GM12865 (cell line): ENCODE results near the gene ALPL.

Experiments used
- DNase-seq: peaks from one replicate; pipeline ENCODE4 v3.0.0; 2010; ENCODE audit warnings: low read depth
- H3K4me3 ChIP-seq: 2 replicates; pipeline ENCODE4 v1.5.1; 2011; ENCODE audit warnings: mild to moderate bottlenecking, low read depth, low read length, control low read depth
- TF ChIP-seq, protein P1 (sequence below): IDR thresholded peaks from 2 replicates; pipeline ENCODE4 v1.5.1; 2011; ENCODE audit warnings: low read length, control low read depth, low read depth, inconsistent platforms; ENCODE audit not compliant: insufficient read depth; ENCODE audit errors: missing control alignments

The ALPL gene

DNA sequence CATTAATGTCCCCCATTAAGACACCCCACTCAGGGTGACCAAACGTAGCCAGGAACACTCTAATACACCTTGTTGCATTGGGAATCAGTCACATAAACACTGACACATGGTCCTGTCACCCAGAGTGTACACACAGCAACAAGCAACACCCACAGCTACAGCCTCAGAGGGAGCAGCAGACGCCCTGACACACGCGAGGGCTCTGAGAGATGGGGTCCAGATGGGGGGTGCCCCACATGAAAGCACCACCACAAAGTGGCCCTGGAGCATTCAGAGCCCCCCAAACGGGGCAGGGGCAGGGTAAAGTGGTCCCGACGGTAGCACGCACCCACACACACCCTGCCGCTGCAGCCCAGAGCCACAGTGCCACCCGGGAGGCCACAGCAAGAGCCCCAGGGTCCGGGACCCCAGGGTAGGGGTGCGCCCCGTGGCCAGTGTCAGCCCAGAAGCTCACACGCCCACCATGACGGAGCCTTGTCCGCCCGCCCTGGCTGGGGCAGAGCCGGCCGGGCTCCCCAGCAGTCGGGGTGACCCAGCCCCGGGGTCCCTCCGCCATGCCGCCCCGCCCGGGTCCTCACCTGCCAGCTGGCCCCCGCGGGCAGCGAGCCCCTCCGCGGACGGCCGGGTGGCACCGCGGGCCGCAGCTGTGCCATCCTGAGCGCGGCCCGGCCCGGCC is 112.7 kb downstream of the ALPL start:
- DNase-seq, result no peak
- TF ChIP-seq, protein P1, sequence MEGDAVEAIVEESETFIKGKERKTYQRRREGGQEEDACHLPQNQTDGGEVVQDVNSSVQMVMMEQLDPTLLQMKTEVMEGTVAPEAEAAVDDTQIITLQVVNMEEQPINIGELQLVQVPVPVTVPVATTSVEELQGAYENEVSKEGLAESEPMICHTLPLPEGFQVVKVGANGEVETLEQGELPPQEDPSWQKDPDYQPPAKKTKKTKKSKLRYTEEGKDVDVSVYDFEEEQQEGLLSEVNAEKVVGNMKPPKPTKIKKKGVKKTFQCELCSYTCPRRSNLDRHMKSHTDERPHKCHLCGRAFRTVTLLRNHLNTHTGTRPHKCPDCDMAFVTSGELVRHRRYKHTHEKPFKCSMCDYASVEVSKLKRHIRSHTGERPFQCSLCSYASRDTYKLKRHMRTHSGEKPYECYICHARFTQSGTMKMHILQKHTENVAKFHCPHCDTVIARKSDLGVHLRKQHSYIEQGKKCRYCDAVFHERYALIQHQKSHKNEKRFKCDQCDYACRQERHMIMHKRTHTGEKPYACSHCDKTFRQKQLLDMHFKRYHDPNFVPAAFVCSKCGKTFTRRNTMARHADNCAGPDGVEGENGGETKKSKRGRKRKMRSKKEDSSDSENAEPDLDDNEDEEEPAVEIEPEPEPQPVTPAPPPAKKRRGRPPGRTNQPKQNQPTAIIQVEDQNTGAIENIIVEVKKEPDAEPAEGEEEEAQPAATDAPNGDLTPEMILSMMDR, result no peak
- no peak overlapping the region for H3K4me3 ChIP-seq

DNA sequence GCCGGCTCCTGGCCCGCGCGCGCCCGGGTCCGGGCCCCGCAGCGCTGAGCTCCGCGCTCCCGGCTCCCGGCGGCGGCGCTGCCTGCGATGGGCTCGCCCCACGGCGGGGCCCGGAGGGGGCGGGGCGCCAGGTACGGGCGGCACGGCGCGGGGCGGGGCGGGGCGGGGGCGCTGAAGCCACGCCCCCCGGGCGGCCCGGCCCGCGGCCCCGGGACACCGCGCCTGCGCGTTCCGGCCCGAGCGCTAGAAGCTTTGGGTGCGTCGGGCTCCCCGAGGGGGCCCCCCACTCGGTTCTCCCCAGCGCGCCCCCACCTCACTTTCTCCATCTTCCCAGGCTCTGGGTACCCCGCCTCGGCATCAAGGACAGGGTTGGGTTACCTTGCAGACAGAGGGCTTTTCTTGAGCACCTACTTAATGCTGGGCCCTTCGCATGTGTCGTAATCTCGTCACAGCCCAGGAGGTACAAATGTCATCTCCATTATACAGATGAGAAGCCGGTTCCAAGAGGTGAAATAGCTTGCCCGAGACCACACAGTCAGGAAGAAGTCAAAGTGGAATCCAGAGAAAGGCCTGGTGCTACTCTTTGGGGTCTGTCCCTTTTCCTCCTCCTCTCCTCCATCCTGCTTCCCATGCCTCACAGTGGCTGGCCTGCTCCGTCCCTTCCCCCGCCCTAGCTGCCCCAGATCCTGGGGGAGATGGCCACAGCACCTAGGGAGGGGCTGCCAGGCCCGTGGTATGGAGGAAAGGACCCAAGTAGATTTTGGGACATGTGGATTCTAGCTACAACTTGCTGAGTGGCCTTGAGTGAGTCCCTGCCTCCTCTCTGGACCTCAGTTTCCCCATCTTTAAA is 113.5 kb downstream of the ALPL start:
- DNase-seq, result no peak
- no peak overlapping the region for H3K4me3 ChIP-seq
- TF ChIP-seq, protein P1, result no peak

DNA sequence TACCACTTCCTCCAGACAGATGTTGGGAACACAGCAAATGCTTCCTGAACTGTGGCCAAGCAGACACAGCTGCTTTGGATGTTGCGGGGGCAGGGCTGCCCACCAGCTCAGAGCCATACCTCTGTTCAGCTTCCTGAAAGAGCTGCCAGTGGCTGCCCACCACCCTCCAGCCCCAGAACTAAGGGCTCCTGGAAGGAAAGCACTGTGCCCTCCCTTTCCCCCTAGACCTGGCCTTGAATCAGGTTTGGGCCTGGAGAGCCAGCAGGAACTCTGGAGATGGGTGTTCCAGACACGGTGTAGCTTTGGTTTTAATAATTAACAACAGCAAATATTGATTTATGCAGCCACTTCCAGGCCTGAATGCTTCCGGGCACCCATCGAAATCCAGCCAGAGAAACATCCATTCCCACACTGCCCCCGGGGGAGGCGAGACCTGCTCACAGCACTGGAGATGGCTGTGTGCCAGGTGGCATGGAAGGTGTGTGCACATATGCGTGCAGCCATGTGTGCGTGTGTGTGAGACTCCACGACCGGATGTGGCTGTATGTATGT is 114.3 kb downstream of the ALPL start:
- DNase-seq, result peak; percentile 40
- no peak overlapping the region for H3K4me3 ChIP-seq
- TF ChIP-seq, protein P1, result no peak

DNA sequence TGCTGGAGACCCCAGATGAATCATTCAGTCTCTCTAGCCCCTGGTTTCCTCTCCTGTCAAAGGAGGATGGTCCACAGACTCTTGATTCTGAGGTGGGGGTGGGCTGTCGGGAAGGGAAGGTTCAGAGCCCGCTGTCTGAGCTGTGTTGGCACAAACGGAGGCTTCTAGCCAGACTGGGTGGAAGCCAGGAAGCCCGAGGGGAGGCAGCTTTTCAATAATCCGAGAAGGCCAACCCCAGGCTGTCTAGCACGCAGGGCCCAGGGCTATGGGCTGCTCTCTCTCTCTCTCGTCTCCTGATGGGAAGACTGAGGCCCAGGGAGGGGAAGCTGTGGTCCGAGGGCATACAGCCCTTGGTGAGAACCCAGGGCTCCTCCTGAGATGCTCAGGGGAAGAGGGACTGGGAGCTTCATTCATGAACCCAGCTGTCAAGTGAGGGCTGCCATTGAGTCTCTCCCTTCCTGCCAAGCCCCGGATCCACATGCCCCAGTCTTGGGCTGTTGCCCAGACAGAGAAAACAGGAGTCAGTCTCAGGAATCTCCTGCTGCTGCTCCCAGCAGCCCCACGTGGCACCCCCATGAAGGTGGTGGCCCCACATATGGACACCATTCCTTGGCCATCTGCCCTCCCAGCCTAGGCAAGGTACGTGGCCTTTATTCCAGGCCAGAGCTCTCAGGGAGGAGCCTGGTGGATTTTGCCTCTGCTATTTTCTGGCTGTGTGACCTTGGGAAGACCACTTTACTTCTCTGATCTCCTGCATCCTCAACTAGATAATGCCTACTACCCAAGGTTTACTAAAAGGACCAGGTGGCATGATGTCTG is 115.6 kb downstream of the ALPL start:
- TF ChIP-seq, protein P1, result no peak
- DNase-seq, result no peak
- H3K4me3 ChIP-seq, result no peak overlapping the region

DNA sequence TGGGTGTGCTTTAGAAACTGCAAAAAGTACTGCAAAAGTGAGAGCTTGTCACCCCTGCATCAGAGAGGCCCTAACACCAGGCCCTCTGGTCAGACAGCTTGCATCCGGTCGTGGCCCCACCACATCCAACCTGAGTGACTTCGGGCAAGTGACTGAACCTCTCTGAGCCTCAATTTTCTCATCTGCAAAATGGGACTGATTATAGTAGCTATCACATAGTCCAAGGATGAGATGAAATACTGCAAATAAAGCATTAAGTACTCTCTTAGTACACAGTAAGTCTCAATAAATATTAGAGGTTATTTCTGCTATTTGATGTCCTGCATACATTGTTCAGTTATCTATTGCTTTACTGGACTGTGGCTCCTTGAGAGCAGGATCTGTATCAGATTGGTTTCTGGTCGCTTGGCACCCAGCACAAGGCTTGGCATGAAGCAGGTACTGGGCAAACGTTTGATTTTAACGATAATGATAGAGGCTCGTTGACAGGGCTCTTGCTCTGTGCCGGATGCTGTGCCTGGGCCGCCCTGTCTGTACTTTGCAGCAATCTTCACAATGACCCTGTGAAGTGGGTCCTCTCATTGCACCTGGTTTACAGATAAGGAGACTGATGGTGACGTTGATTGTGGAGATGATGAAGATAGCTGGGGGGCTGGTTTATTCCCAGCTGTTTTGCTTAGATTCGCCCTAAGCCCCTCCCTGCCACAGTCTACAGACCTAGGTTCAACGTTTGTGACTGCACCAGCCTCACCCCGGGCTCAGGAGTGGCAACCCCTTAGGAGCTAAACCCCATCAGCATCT is 116.4 kb downstream of the ALPL start:
- H3K4me3 ChIP-seq, result no peak overlapping the region
- TF ChIP-seq, protein P1, result no peak
- DNase-seq, result no peak

DNA sequence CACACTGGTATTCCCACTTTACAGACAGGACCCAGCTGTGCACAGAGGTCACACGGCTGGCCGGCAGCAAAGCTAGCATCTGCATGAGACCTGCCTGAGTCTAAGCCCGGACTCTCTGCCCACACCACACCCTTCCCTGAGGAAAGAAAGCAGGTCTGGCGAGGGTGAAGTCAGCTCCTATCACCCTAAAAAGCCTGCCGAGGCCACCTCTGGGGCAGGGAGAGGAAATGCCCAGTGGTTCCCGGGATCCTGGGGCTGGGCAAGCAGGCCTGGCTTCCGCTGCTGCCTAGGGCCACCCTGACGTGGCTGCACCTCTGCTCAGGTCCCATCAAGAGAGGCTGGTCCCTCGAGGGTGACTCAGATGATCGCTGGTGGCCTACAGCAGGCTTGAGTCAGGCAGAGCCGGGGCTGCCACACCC is 117.7 kb downstream of the ALPL start:
- TF ChIP-seq, protein P1, result no peak
- no peak for DNase-seq
- H3K4me3 ChIP-seq, result no peak overlapping the region
